GM12878 (cell line): ENCODE measurements around the gene KMO. TPM values are rescaled to one million over a fixed set of nuclear protein-coding genes. Genes with fewer than 3 reads are reported as not detected.

Experiments
- ATAC-seq: fragments of 200-7000 bp; cut with Tn5 transposase; 3 replicates; pipeline ENCODE4 v1.9.1; 2020; ENCODE audit warnings: mild to moderate bottlenecking, moderate library complexity
- BruUV-seq: library from RNA; stranded (reverse); fragments of 400-500 nt; replicated peaks from 2 replicates; lab custom pipeline; 2021; lab: Mats Ljungman, UMichigan
- CTCF ChIA-PET: fragments of 300-600 bp; sonication (Branson Sonifier 250); formaldehyde crosslinking; extraction: SDS; loops from one replicate; lab custom pipeline; 2021; ENCODE audit warnings: inconsistent platforms; lab: Yijun Ruan, JAX
- POLR2A ChIA-PET: fragments of 350-600 bp; formaldehyde crosslinking; extraction: SDS; loops from one replicate; lab custom pipeline; 2021; ENCODE audit warnings: inconsistent platforms; lab: Charles Lee
- RAD21 ChIA-PET: fragments of 300-600 bp; sonication (Branson Sonifier 250); formaldehyde crosslinking; loops from one replicate; lab custom pipeline; 2023; ENCODE audit warnings: antibody characterized with exemption; ENCODE audit not compliant: unreplicated experiment; lab: Charles Lee
- SMC1A ChIA-PET: fragments of 300-600 bp; sonication (Branson Sonifier 250); formaldehyde crosslinking; loops from one replicate; lab custom pipeline; 2023; ENCODE audit not compliant: unreplicated experiment, uncharacterized antibody; lab: Charles Lee
- DNase-seq: peaks from one replicate; pipeline ENCODE4 v3.0.0-alpha.2; 2011; ENCODE audit warnings: low read depth, low spot score
- FAIRE-seq: peaks from 3 replicates; lab custom pipeline; 2011; peaks lifted over from hg19 to GRCh38; lab: Jason Lieb, UNC
- H2AFZ ChIP-seq: 2 replicates; pipeline ENCODE4 v1.6.0; 2011; ENCODE audit warnings: low read depth, low read length, control low read depth; ENCODE audit not compliant: control insufficient read depth
- H3K27ac ChIP-seq: 2 replicates; pipeline ENCODE4 v1.5.1; 2011; ENCODE audit warnings: control low read depth; ENCODE audit not compliant: control insufficient read depth, insufficient read depth
- H3K27me3 ChIP-seq, 2 experiments: replicated peaks in 1 of 2; 2 replicates each; pipeline versions ENCODE4 v1.6.0 to v1.6.1; 2011; ENCODE audit warnings: low read length in 1 of 2; ENCODE audit not compliant: control insufficient read depth in 2 of 2, insufficient read depth in 2 of 2
- H3K36me3 ChIP-seq, 2 experiments: 2 replicates each; pipeline ENCODE4 v1.5.1; 2011; ENCODE audit warnings: low read length in 1 of 2; ENCODE audit not compliant: control insufficient read depth in 2 of 2, insufficient read depth in 2 of 2
- H3K4me1 ChIP-seq: 2 replicates; pipeline ENCODE4 v1.6.1; 2011; ENCODE audit warnings: mild to moderate bottlenecking, low read length, moderate library complexity, mixed read lengths; ENCODE audit not compliant: control insufficient read depth, insufficient read depth
- H3K4me2 ChIP-seq: 2 replicates; pipeline ENCODE4 v1.6.0; 2011; ENCODE audit warnings: control low read depth; ENCODE audit not compliant: control insufficient read depth, insufficient read depth
- H3K4me3 ChIP-seq: fragments of 200-600 bp; sonication (generic); 2 replicates; pipeline ENCODE4 v1.5.1; 2016
- H3K79me2 ChIP-seq: 2 replicates; pipeline ENCODE4 v1.6.0; 2011; ENCODE audit warnings: low read length; ENCODE audit not compliant: control insufficient read depth, insufficient read depth
- H3K9ac ChIP-seq: 2 replicates; pipeline ENCODE4 v1.8.0; 2011; ENCODE audit warnings: low read length, control low read depth, mixed read lengths; ENCODE audit not compliant: control insufficient read depth, insufficient read depth
- H3K9me3 ChIP-seq: replicated peaks from 3 replicates; pipeline ENCODE4 v1.5.1; 2011; ENCODE audit warnings: mild to moderate bottlenecking, low read length; ENCODE audit not compliant: control insufficient read depth, insufficient read depth
- H4K20me1 ChIP-seq: 2 replicates; pipeline ENCODE4 v1.6.0; 2011; ENCODE audit not compliant: control insufficient read depth, insufficient read depth
- BACH1 ChIP-seq: fragments of 450-650 bp; IDR thresholded peaks from 2 replicates; pipeline ENCODE4 v1.6.1; 2017; ENCODE audit warnings: mild to moderate bottlenecking, borderline replicate concordance
- CHD2 ChIP-seq: IDR thresholded peaks from 2 replicates; pipeline ENCODE4 v1.6.1; 2011; ENCODE audit warnings: low read depth, low read length, improper control_type of control experiment, borderline replicate concordance
- EGR1 ChIP-seq, 2 experiments: IDR thresholded peaks; 1 replicate in 1 of 2; 2 replicates in 1 of 2; pipeline ENCODE4 v1.6.1; 2011 to 2012; ENCODE audit warnings: low read depth in 2 of 2, low read length in 2 of 2, borderline replicate concordance in 1 of 2, mild to moderate bottlenecking in 1 of 2, moderate library complexity in 1 of 2
- FOXK2 ChIP-seq: fragments of 450-650 bp; IDR thresholded peaks from 2 replicates; pipeline ENCODE4 v1.6.1; 2017; ENCODE audit warnings: mild to moderate bottlenecking, moderate library complexity
- GATAD2B ChIP-seq: fragments of 450-650 bp; conservative IDR thresholded peaks from 2 replicates; pipeline ENCODE4 v1.6.1; 2017; ENCODE audit warnings: low read depth, mild to moderate bottlenecking, moderate library complexity
- IKZF1 ChIP-seq: fragments of 450-650 bp; conservative IDR thresholded peaks from 2 replicates; pipeline ENCODE4 v1.6.1; 2017; ENCODE audit warnings: antibody characterized with exemption, mild to moderate bottlenecking
- LARP7 ChIP-seq: fragments of 450-650 bp; IDR thresholded peaks from 2 replicates; pipeline ENCODE4 v1.6.1; 2017; ENCODE audit warnings: mild to moderate bottlenecking
- MEF2B ChIP-seq: fragments of 450-650 bp; IDR thresholded peaks from 2 replicates; pipeline ENCODE4 v1.6.1; 2018; ENCODE audit warnings: mild to moderate bottlenecking, moderate library complexity; ENCODE audit not compliant: partially characterized antibody, poor library complexity, severe bottlenecking
- NFIC ChIP-seq: IDR thresholded peaks from 2 replicates; pipeline ENCODE4 v1.6.1; 2012; ENCODE audit warnings: low read depth, mild to moderate bottlenecking, inconsistent platforms, low read length, moderate library complexity
- PAX5 ChIP-seq: IDR thresholded peaks from 2 replicates; pipeline ENCODE4 v1.6.1; 2011; ENCODE audit warnings: low read depth, low read length, borderline replicate concordance
- PML ChIP-seq: IDR thresholded peaks from 2 replicates; pipeline ENCODE4 v1.6.1; 2012; ENCODE audit warnings: low read length, inconsistent platforms
- POLR2A ChIP-seq: IDR thresholded peaks from 2 replicates; pipeline ENCODE4 v1.6.1; 2011; ENCODE audit warnings: low read depth, mild to moderate bottlenecking, low read length
- RB1 ChIP-seq: fragments of 450-650 bp; formaldehyde crosslinking; IDR thresholded peaks from 2 replicates; pipeline ENCODE4 v1.6.1; 2017; ENCODE audit warnings: mild to moderate bottlenecking, borderline replicate concordance
- RUNX3 ChIP-seq: IDR thresholded peaks from 2 replicates; pipeline ENCODE4 v1.6.1; 2012; ENCODE audit warnings: low read length, inconsistent platforms
- SP1 ChIP-seq: IDR thresholded peaks from one replicate; pipeline ENCODE4 v1.6.1; 2011; ENCODE audit warnings: low read depth, low read length
- TAF1 ChIP-seq: IDR thresholded peaks from 2 replicates; pipeline ENCODE4 v1.6.1; 2011; ENCODE audit warnings: mild to moderate bottlenecking, low read depth, low read length, borderline replicate concordance
- ZNF217 ChIP-seq: fragments of 450-650 bp; IDR thresholded peaks from 2 replicates; pipeline ENCODE4 v1.6.1; 2017; ENCODE audit warnings: antibody characterized with exemption, mild to moderate bottlenecking
- ZNF24 ChIP-seq: fragments of 450-650 bp; IDR thresholded peaks from 2 replicates; pipeline ENCODE4 v1.6.1; 2017; ENCODE audit warnings: antibody characterized with exemption, mild to moderate bottlenecking
- ZSCAN29 ChIP-seq: fragments of 450-650 bp; IDR thresholded peaks from 2 replicates; pipeline ENCODE4 v1.6.1; 2017; ENCODE audit warnings: mild to moderate bottlenecking, moderate library complexity
- WGBS: methylation state at CpG from one replicate; pipeline ENCODE4 v1.1.6; 2016; ENCODE audit warnings: low lambda C conversion rate; ENCODE audit not compliant: insufficient replicate concordance, insufficient coverage; ENCODE audit errors: missing lambda C conversion rate; 5-methylcytosine and 5-hydroxymethylcytosine counted together
- in situ Hi-C: fragments of 300-500 bp; cut with MboI; formaldehyde crosslinking; loops from 9 replicates; pipeline ENCODE4 v1.14.3; 2018; ENCODE audit warnings: mixed read lengths
- intact Hi-C: fragments of 100-400 bp; cut with micrococcal nuclease; formaldehyde crosslinking; loops from one replicate; pipeline ENCODE4 v1.14.2; 2022; ENCODE audit not compliant: unreplicated experiment
- polyA plus RNA-seq, 11 experiments: library from polyadenylated mRNA; depleted of rRNA in 4 of 11; unstranded in 6 of 11; stranded (reverse) in 5 of 11; fragments of >200 nt; fragmentation: Nextera tagmentation in 4 of 11; fragmentation: Illumina TruSeq in 1 of 11; extraction: Ambion mirVana in 4 of 11; extraction: Trizol in 1 of 11; gene quantifications; 1 replicate in 1 of 11; 2 replicates in 10 of 11; pipeline versions ENCODE4 v1.2.1 to v1.2.3, GENCODE V29; 2011 to 2016; ENCODE audit warnings: inconsistent platforms in 2 of 11, missing spikeins in 2 of 11, low read depth in 1 of 11
- total RNA-seq, 4 experiments: library from RNA; depleted of rRNA in 3 of 4; stranded (reverse); fragments of >200 nt in 3 of 4; fragmentation: Illumina TruSeq in 1 of 4; extraction: Trizol in 1 of 4; gene quantifications; 2 replicates each; pipeline versions ENCODE4 v1.2.1 to v1.2.3, GENCODE V29; 2013 to 2021
- TF ChIP-seq, protein P1 (sequence below): fragments of 150-350 bp; IDR thresholded peaks from 2 replicates; pipeline ENCODE4 v1.6.1; 2016; ENCODE audit warnings: low read depth, low read length

KMO gene
- total and polyA plus RNA-seq, 10 of the 15 experiments (the other 5 are each of a cell fraction or from before 2014, with no cell fraction given), result 0.68 to 5.9 (median 1.5) TPM

DNA sequence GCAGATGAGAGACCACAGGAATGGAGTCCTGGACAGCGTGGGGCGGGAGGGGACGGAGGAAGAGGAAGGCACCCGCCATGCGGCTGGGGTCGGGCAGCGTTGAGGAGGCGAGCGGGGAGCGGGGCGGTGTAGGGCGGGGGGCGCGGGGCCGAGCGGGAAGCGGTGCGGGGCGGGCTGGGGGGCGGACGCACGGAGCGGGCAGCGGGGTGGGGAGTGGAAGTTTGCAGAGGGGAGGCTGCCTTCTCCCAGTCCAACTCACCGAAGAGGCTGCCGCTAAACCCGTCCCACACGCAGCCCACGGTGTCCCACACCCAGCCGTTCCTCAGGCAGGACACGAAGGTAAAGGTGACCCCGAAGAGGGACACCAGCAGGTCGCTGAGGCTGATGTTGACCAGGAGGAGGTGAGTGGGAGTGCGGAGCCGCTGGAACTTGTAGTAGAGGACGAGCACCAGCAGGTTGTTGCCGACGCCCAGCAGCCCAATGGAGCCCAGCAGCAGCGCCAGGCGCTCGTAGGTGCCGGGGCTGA, 107.5 kb downstream of the KMO start (continued):
- TF ChIP-seq, protein P1, sequence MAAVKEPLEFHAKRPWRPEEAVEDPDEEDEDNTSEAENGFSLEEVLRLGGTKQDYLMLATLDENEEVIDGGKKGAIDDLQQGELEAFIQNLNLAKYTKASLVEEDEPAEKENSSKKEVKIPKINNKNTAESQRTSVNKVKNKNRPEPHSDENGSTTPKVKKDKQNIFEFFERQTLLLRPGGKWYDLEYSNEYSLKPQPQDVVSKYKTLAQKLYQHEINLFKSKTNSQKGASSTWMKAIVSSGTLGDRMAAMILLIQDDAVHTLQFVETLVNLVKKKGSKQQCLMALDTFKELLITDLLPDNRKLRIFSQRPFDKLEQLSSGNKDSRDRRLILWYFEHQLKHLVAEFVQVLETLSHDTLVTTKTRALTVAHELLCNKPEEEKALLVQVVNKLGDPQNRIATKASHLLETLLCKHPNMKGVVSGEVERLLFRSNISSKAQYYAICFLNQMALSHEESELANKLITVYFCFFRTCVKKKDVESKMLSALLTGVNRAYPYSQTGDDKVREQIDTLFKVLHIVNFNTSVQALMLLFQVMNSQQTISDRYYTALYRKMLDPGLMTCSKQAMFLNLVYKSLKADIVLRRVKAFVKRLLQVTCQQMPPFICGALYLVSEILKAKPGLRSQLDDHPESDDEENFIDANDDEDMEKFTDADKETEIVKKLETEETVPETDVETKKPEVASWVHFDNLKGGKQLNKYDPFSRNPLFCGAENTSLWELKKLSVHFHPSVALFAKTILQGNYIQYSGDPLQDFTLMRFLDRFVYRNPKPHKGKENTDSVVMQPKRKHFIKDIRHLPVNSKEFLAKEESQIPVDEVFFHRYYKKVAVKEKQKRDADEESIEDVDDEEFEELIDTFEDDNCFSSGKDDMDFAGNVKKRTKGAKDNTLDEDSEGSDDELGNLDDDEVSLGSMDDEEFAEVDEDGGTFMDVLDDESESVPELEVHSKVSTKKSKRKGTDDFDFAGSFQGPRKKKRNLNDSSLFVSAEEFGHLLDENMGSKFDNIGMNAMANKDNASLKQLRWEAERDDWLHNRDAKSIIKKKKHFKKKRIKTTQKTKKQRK, result no peak
- peak; percentile 7 for TF ChIP-seq SP1

DNA sequence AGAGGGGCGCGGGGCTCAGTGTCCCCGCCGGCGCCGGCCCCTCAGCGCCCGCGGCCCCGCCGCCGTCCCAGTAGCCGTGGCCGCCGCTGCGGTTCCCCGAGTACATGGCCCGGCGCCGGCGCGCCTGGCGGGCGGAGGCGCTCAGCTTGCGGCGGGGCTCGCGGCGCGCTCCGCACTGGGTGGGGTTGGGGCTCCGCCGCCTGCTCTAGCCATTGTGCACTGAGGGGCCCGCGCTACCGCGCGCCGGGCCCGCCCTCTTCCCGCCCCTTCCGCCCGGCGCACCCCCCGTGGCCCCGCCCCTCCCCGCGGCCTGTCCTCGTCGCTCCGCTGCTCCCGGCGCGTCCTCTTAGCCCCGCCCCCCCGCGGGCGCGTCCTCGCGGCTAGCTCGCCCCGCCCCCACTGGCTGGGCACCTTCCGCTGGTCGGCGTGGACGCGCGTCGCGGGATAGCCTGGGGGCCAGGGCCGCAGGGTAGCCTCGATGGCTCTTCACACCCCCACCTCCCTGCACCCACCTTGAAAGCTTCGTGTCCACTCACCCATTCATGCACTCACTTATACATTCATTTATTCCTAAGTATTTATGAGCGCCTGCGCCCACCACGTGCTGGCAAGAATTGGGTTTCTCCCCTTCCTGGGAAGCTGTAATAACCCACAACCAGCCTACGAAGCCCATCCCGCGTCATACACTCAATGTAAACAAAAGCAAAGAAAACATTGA, 108.1 kb downstream of the KMO start, which contains the start of the genes CHML and OPN3:
Gene CHML, minus strand, starts transcription at position 221 of the 718 bp plus-strand sequence. CDS start 4,603 bp downstream, outside the sequence.
Gene OPN3, minus strand, starts transcription at position 221 of the 718 bp plus-strand sequence. Its CDS starts 115 bp downstream, at position 106.
- ChIA-PET SMC1A (no interaction called here), POLR2A (interaction anchor here (0.5 kb wide), 1 partner anchor 169 kb away, joined by 3 read pairs; no protein-coding TSS in a partner anchor), CTCF (interaction anchor here (0.7 to 0.9 kb wide), 3 partner anchors 13 to 208 kb away, joined by 3 to 5 read pairs (median 3); partner anchors contain the start of gene EXO1), RAD21 (no interaction called here)
- no TSS peak for BruUV-seq
- peaks cover 38% of the 10 kb centered on the region for H3K79me2 ChIP-seq
- intact Hi-C loops, result no loop called here
- no peaks in the 10 kb centered on the region for H3K36me3 ChIP-seq
- ATAC-seq (peak; percentile 96), FAIRE-seq (no peak), DNase-seq (no peak)
- WGBS, result 8% methylated on average over 27 of the region's 81 CpGs
- H2AFZ ChIP-seq, result peak within 1 kb of the TSS; percentile 95
- in situ Hi-C loops, result no loop called here
- peak within 1 kb of the TSS; percentile 87 for H3K4me2 ChIP-seq
- H3K27me3 ChIP-seq, result no peaks in the 10 kb centered on the region
- peak within 1 kb of the TSS; percentile 75 for H3K27ac ChIP-seq
- H3K9ac ChIP-seq, result peak within 1 kb of the TSS; percentile 85
- H4K20me1 ChIP-seq, result no peaks in the 10 kb centered on the region
- peaks cover 10% of the 10 kb centered on the region for H3K4me1 ChIP-seq
- H3K4me3 ChIP-seq, result peak within 1 kb of the TSS; percentile 94
- no peaks in the 10 kb centered on the region; the same call in 2 of the 3 replicates for H3K9me3 ChIP-seq
- TF ChIP-seq PAX5 (0 out of 2 replicates have a peak, but pooled peaks have one; percentile 37), ZNF217 (no peak), MEF2B (no peak), GATAD2B (peak; percentile 72; the same call in 1 of the 2 replicates), POLR2A (peak; percentile 92), NFIC (no peak), RB1 (peak; percentile 34; the same call in 1 of the 2 replicates), SP1 (peak; percentile 23), RUNX3 (0 out of 2 replicates have a peak, but pooled peaks have one; percentile 35), BACH1 (peak; percentile 63; the same call in 1 of the 2 replicates), TAF1 (peak; percentile 77; the same call in 1 of the 2 replicates), EGR1 (IDR thresholded peaks at IDR 0.05; ENCODE audit: borderline replicate concordance in 1 of 2, low read depth in 2 of 2, low read length in 2 of 2) (0 out of 3 replicates have a peak, but pooled peaks of 1 of the 2 experiments have one; percentile 1), IKZF1 (peak; percentile 65), PML (peak; percentile 40; the same call in 1 of the 2 replicates), ZNF24 (0 out of 2 replicates have a peak, but pooled peaks have one; percentile 36), FOXK2 (no peak), ZSCAN29 (no peak), CHD2 (0 out of 2 replicates have a peak, but pooled peaks have one; percentile 30), LARP7 (peak; percentile 64; the same call in 1 of the 2 replicates)
